Neutrophil (primary cell): Measurements from ENCODE around the gene TEX19.
A peak's percentile ranks its signal among the peaks of the same experiment; 100 is the strongest.

Experiments used
- H3K27ac ChIP-seq: fragments of 200-600 bp; sonication (generic); 2 replicates; pipeline ENCODE4 v1.5.1; 2016; ENCODE audit warnings: mild to moderate bottlenecking, moderate library complexity
- H3K27me3 ChIP-seq: fragments of 200-600 bp; sonication (generic); 2 replicates; pipeline ENCODE4 v1.6.0; 2016; ENCODE audit warnings: mild to moderate bottlenecking
- H3K36me3 ChIP-seq: fragments of 200-600 bp; sonication (generic); 2 replicates; pipeline ENCODE4 v1.5.1; 2017
- H3K4me1 ChIP-seq, 2 experiments: fragments of 200-600 bp in 1 of 2; sonication (generic) in 1 of 2; 1 replicate in 1 of 2; 2 replicates in 1 of 2; pipeline versions ENCODE4 v1.5.1 to v1.6.1; 2013 to 2016; ENCODE audit warnings: low read depth in 1 of 2, low read length in 1 of 2, mild to moderate bottlenecking in 1 of 2, moderate library complexity in 1 of 2; ENCODE audit not compliant: control insufficient read depth in 1 of 2, insufficient read depth in 1 of 2
- H3K4me3 ChIP-seq, 2 experiments: fragments of 200-600 bp in 1 of 2; sonication (generic) in 1 of 2; 1 replicate in 1 of 2; 2 replicates in 1 of 2; pipeline ENCODE4 v1.5.1; 2013 to 2016; ENCODE audit warnings: low read depth in 1 of 2, low read length in 1 of 2, mild to moderate bottlenecking in 1 of 2, moderate library complexity in 1 of 2
- H3K9me3 ChIP-seq: fragments of 200-600 bp; sonication (generic); 2 replicates; pipeline ENCODE4 v1.5.1; 2016
- TF ChIP-seq, protein P1 (sequence below): fragments of 200-600 bp; sonication (generic); IDR thresholded peaks from 2 replicates; pipeline ENCODE4 v1.5.1; 2016; ENCODE audit warnings: antibody characterized with exemption

The TEX19 gene

DNA sequence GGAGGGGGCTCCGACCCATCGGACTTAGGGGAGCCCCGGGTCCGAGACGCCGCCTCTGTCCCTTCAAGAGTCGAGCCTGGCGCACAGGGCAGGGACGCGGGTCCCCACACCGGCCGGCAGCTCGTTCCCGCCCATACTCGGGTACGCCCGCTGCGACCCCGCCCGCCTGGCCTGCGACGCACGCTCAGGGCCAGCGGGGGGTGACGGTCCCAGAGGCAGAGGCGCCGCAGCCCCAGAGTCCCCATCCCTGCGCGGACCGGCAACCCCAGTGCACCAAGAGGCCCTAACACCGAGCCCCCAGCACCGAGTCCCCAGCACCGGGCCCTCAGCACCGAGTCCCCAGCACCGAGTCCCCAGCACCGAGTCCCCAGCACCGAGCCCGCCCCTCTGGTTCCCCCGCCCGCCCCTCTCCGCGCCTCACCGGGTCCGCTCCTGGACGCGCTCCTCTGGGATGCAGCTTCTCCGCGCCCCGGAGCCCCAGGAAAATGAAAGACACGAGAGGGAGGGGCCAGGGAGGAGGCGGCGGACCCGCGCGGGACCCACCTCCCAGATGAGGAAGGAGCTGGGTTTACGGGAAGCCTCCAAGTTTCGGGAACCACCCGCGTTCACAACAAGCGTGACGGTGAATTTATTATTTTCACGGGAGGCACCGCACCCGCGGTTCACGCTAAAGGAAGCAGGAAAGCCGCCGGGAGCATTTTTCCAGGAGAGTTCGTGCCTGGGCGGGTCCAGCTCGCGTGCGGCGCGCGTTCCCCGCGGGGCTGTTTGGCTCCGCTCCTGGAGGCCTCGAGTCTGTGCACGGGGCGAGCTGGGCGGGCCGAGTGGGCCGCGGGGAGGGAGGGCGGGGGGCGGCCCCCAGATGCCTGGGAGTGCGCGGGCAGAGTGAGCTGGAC, 25.5 kb upstream of the TEX19 start, which contains the start of gene SECTM1:
TSS of gene SECTM1 (minus strand) at position 488 of the 893 bp plus-strand sequence. CDS start 6,526 bp downstream, outside the sequence.
- peaks cover 28 to 30% of the 10 kb centered on the region in 2 experiments for H3K4me1 ChIP-seq
- H3K36me3 ChIP-seq, result no peaks in the 10 kb centered on the region
- H3K27ac ChIP-seq, result peak within 1 kb of the TSS; percentile 89
- peaks cover 59% of the 10 kb centered on the region for H3K27me3 ChIP-seq
- H3K4me3 ChIP-seq, result peak within 1 kb of the TSS; percentile 91 to 99
- TF ChIP-seq, protein P1, sequence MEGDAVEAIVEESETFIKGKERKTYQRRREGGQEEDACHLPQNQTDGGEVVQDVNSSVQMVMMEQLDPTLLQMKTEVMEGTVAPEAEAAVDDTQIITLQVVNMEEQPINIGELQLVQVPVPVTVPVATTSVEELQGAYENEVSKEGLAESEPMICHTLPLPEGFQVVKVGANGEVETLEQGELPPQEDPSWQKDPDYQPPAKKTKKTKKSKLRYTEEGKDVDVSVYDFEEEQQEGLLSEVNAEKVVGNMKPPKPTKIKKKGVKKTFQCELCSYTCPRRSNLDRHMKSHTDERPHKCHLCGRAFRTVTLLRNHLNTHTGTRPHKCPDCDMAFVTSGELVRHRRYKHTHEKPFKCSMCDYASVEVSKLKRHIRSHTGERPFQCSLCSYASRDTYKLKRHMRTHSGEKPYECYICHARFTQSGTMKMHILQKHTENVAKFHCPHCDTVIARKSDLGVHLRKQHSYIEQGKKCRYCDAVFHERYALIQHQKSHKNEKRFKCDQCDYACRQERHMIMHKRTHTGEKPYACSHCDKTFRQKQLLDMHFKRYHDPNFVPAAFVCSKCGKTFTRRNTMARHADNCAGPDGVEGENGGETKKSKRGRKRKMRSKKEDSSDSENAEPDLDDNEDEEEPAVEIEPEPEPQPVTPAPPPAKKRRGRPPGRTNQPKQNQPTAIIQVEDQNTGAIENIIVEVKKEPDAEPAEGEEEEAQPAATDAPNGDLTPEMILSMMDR, result no peak
- H3K9me3 ChIP-seq, result no peaks in the 10 kb centered on the region

DNA sequence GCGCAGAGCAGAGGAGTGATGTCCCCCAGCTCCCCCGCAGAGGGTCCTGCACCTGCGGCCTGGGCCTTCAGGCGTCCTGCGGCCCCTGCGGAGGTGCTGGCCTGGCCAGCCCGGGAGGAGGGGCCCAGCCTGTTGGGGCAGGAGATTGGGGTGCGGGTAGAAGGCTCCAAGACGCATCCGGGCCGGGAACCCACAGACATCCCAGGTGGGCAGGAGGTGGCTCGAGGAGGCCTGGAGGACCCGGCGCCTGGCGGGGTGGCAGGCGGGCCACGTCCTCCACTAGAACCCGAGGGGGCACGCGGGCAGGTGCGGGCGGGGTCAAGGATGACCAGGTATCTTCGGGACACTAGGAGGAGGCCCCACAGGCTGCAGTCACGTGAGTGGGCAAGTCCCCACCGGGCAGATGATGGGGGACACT, 24.8 kb upstream of the TEX19 start:
- Histone ChIP-seq H3K9me3 (no peaks in the 10 kb centered on the region), H3K27ac (peak overlapping the region; percentile 89), H3K4me3 (peak overlapping the region; percentile 91 to 99), H3K36me3 (no peaks in the 10 kb centered on the region), H3K27me3 (peaks cover 66% of the 10 kb centered on the region), H3K4me1 (peaks cover 28 to 30% of the 10 kb centered on the region in 2 experiments)
- TF ChIP-seq, protein P1, result no peak

DNA sequence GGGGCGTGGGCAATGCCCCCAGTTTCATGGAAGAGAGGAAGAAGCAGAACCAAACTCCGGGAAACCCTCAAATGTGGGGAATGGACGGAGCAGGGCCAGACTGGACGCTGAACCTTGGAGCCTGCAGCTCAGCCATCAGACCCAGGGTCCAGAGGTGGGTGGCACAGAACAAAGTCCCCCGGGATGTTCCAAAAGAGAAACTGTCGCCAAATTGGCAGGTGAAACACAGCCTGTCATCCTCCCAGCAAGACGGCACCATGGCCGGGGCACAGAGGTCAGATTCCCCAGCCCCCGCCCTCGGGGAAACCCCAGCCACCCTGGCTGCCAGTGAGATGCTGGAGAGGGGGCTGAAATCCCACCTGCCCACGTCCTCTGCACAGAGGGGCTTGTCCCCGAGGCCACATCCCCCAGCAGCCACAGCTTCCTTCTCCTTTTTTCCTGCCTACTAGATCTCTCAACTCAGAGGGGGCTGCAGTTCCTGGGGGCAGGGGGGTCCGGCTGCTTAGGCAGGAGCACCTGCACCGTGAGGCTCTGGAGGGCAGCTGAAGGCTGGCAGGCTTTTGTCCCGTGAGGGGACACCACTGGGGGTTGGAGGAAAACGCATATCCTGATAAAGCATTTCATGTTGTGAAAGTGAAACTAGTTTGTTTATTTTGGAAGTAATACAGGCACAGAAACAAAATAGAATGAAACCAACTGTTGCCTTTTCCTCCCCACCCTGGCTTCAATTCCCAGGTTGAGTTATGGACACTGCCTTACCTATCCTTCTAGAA, 24.2 kb upstream of the TEX19 start:
- Histone ChIP-seq H3K4me1 (peaks cover 28 to 30% of the 10 kb centered on the region in 2 experiments), H3K27ac (peak overlapping the region; percentile 89), H3K36me3 (no peaks in the 10 kb centered on the region), H3K27me3 (peaks cover 70% of the 10 kb centered on the region), H3K9me3 (no peaks in the 10 kb centered on the region), H3K4me3 (peak overlapping the region; percentile 91 to 99)
- TF ChIP-seq, protein P1, result peak; percentile 7

DNA sequence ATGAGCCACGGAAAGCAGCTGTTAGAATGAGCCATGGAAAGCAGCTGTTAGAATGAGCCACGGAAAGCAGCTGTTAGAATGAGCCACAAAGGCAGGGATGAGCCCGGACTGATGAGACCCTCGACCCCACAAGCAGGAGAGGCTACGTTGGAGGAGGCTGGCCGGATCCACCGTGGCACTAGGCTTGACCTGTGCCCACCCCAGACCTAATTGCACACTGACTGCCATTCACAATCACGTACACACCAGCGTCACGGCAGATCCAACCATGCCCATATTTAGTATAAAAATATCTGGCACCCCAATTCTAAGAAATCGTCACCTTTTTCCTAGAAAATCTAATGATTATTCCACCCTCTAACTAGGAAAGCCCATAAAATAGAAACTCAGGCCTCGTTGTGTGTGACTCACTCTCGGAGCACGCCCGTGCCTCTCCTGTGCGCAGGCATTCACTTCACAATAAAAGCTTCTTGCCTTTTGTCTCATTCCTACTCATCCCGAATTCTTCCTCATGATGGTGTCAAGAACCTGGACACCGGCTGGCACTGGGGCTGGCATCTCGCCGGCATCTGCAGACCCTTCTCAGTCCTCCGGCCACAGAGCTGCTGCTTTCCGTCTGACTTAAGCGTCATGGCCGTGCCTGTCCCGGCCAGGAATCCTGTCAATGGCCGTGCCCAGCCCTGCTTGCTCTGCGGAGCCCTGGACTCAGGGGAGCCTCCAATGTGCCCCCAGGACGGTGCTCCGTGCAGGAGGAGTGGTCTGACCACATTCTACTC, 20.0 kb upstream of the TEX19 start:
- no peak overlapping the region for H3K27ac ChIP-seq
- TF ChIP-seq, protein P1, result no peak
- no peak overlapping the region for H3K4me3 ChIP-seq
- H3K27me3 ChIP-seq, result peaks cover 29% of the 10 kb centered on the region
- peaks cover 13 to 14% of the 10 kb centered on the region in 2 experiments for H3K4me1 ChIP-seq
- no peaks in the 10 kb centered on the region for H3K9me3 ChIP-seq
- H3K36me3 ChIP-seq, result no peaks in the 10 kb centered on the region
